HG02870 (cell line): Measurements from ENCODE around the gene ORAI2.

Experiments used
- ATAC-seq: cut with Tn5 transposase; IDR thresholded peaks from one replicate; pipeline ENCODE4 v1.9.1; 2021; ENCODE audit warnings: mild to moderate bottlenecking, moderate library complexity; ENCODE audit not compliant: unreplicated experiment

ORAI2 gene

DNA sequence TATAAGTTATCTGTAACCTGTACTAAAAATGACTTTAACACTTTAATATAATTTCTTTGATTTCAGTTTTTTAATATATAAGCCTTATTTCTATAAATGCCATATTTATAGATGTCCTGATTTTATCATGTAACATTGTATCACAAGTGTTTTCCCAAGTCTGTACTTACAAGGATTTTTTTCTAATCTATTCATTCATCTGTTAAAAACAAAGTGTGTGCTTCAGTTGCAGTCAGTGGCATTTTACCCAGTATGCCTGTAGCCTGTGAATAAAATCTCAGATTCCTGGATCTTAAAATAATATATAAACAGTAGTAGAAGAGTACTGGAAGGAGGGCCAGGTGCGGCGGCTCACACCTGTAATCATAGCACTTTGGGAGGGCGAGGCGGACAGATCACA is 19.8 kb upstream of the ORAI2 start:
- ATAC-seq, result no peak

DNA sequence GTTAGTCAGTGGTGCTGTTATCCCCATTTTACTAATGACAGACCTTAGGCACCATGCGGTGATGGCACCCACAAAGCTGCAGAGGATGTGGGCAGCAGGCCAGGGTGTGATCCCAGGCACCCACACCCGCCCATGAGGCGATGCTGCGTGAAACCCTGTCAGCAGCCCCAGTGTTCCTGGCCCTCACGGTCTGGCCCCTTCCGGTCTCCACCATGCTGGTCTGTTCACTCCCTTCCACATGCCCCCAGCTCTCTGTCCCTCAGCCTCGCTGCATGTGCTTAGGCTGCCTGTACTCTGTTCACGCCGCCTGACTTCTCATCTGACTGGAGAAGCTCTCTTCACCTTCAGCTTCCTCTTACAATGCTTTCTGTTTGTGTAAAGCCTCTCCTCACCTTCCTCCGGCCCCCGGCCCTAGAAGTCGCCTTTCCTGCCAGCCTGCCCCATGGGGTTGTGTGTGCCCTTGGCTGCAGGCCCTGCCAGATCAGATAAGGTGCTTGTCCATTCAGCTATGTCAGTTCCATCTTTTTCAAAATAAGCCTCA is 17.6 kb upstream of the ORAI2 start:
- no peak for ATAC-seq

GRCh38 chr7:102416406-102416805 is 17.0 kb upstream of the ORAI2 start:
- no peak for ATAC-seq

DNA sequence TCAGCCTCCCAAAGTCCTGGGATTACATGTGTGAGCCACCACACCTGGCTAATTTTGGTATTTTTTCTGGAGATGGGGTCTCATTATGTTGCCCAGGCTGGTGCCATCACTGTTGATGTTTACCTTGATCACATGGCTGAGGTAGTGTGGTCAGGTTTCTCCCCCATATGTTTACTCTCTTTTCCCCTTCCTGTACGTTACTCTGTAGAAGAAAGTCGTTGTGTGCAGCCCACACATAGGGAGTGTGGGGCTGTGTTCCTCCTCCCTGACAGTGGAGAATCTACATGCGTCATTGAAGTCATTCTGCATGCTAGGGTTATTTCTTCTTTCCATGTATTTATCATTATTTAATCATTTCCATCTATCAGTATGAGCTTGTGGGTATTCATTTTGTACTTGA is 16.3 kb upstream of the ORAI2 start:
- no peak for ATAC-seq

- ATAC-seq, result no peak
These were observed 14.8 kb upstream of the ORAI2 start for GRCh38 chr7:102418592-102418991.

- no peak for ATAC-seq
These were observed 11.6 kb upstream of the ORAI2 start for GRCh38 chr7:102421706-102422240.

GRCh38 chr7:102424129-102424551 is 9.2 kb upstream of the ORAI2 start:
- ATAC-seq, result no peak

DNA sequence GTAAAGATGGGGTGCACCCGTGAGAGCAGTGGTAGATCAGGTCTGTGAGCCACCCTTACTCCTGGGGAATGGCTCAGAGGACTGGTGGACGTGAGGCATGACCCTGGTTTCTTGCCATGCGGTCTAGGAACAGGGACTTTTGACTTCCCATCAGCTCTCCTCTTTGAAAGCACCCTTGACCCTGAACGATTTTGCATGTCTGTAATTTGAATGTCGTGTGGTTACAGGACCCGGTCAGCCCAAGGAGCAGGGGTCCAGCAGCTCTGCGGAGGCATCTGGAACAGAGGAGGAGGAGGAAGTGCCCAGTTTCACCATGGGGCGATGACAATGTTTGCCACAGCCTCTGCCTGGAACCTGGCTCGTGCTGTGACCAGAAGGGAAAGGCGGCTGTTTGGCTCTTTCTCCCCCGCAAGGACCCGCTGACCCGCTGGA is 8.6 kb upstream of the ORAI2 start:
- ATAC-seq, result no peak

DNA sequence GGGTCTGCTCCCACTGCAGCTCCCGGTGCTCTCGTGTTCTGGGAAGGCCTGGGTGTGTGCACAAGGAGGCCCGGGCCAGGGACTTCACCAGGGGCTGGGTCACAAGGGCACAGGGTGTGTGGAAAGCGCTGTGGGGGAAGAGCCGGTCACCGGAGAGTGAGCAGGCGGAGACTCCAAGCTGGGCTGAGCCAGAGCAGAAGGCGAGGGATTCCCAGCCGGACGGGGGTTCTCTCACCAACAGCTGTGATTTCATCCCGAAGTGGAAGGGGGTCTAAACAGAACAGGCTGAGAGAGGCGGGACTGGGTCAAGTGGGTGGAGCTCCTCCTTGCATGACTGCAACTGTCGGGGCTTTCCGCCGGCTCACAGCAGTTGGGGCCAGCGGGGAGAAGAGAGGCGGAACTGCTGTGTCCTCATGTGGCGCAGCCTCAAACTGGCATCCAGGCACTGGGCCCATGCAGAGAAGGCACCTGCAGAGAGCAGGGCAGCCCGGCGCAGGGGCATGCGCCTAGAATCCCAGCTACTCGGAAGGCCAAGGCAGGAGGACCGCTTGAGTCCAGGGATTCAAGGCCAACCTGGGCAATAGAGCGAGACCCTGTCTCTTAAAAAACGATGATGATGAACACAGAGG is 7.6 kb upstream of the ORAI2 start:
- peak; percentile 52 for ATAC-seq

DNA sequence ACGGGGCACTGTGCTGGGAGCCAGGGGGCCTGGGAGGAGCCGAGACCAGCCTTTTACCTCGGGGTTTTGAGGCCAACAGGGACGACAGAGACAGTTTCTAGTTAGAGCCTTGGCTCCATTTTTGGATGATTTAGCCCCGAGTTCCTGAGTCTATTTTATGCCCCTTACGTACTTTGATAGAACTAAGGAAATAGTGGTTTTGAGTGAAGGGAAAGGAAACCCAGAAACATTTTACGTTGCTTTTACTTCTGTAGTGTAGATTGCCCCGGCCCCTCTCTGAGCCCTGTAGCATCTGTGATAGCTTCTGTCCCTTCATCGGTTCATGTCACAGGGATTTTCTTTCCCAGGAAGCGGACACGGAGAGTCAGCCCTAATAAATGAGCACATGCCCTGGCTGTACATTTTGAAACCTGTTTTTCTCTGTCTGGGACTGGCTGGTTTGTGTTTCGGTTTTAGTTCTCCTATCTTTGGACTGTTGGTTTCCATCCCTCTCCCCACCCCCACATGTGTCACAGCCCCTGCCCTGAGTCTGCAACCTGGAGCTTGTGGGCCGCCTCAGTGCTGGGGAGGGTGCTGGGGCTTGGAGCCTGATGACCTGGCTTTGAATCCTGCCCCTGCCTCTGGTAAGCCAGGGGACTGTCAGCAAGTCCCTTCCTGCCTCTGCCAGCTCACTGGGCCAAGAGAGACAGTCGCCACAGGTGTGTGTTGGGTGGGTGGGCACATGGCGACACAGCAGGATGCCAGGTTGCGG is 6.9 kb upstream of the ORAI2 start:
- peak; percentile 41 for ATAC-seq

DNA sequence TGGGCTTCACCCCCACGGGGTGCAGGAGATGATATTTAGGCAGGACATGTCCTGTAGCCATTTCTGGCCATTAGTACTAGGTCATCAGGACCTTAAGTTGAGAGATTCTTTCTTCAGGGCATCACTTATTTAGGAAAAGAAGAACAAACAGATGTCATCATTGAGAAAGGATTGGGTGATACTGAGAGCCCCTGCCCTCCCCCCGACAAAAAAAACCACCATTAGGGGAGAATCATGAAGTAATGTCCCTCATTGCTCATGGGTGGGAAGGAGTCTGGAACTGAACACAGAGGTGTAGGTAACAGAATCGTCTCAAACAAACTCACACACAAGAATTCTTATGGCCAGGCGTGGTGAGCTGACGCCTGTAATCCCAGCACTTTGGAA is 6.4 kb upstream of the ORAI2 start:
- ATAC-seq, result no peak

GRCh38 chr7:102429141-102429899 is 4.1 kb upstream of the ORAI2 start:
- ATAC-seq, result no peak

GRCh38 chr7:102431617-102432298 is 1.6 kb upstream of the ORAI2 start:
- ATAC-seq, result no peak

- ATAC-seq, result peak; percentile 11
These were observed 745 bp upstream of the ORAI2 start for GRCh38 chr7:102432442-102433218.

DNA sequence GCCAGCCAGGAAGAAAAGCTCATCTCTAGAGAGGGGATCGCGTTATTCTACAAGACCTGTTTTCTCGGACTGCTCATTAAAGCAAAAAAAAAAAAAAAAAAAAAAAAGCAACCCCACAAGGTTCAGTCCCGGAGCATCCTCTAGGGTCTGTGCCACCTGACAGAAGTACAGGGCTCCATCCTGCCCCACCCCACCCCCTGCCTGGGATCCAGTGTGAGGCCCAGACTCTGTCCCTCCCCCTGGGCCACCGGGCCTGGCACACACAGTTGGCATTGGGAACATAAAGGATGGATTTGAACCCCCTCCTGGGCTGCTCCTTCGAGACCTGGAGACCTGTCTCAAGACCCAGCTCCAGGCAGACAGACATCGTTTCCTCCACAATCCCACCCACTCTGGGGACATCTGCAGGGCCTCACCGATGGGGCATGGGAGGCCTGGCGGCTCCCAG is 688 bp downstream of the ORAI2 start:
- ATAC-seq, result no peak

DNA sequence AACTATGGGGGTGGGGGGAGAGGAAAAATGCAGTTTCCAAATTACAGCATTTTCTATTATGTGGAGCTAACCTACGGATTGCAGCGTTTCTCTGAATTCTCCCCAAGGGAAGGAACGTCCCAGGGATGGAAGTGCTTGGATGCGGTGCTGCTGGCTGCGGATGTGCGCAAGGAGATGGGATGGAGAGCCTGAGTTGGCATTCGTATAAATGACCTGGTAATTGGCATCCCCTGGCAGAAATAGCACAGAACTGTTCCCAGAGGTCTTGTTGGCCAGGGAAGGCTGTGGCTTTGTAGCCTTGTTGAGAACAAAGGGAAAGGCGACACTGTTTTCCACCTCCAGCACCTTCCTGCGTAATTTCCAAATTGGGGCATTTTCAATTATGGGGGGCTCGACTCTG is 2.7 kb downstream of the ORAI2 start:
- no peak for ATAC-seq

- ATAC-seq, result no peak
These were observed 6.8 kb downstream of the ORAI2 start for GRCh38 chr7:102439963-102440795.

DNA sequence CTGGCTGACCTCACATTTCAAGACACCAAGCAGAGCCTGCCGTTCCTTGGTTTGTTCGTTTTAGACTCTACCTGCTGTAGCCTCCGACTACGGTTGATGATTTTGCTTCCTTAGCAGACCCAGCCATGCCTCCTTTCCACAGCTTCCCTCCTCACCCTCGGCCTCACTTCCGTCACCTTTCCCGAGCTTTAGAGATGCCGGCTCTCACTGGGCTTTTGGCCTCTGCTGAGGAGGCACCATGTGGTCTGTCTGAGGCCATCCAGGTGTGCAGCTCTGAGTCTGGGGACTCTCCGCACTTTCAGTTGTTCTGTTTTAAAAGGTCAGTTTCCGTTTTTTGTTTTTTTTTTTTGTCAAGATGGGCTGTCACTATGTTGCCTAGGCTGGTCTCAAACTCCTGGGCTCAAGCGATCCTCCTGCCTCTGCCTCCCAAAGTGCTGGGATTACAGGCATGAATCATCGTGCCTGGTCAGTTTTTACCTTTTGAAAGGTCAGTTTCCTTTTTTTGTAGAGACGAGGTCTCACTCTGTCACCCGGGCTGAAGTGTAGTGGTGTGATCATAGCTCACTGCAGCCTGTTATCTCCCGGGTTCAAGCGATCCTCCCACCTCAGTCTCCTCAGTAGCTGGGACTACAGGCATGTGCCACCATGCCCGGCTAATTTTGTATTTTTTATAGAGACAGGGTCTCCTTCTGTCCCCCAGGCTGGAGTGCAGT is 11.7 kb downstream of the ORAI2 start:
- ATAC-seq, result peak; percentile 47
